Fibroblast of mammary gland (primary cell): ENCODE data around the gene PSORS1C1.

Experiments used
- DNase-seq: peaks from one replicate; pipeline ENCODE4 v3.0.0-alpha.2; 2010; ENCODE audit warnings: low read depth
- H3K4me3 ChIP-seq: 2 replicates; pipeline ENCODE4 v1.5.1; 2011; ENCODE audit warnings: low read depth, mild to moderate bottlenecking, low read length, moderate library complexity; ENCODE audit not compliant: control insufficient read depth
- CTCF ChIP-seq: conservative IDR thresholded peaks from 2 replicates; pipeline ENCODE4 v1.5.1; 2011; ENCODE audit warnings: low read depth, low read length, inconsistent platforms; ENCODE audit not compliant: control insufficient read depth, insufficient read depth

Gene PSORS1C1

GRCh38 chr6:31087494-31088089 is 27.0 kb upstream of the PSORS1C1 start:
- peak; percentile 70 for TF ChIP-seq CTCF
- DNase-seq = peak; percentile 88
- H3K4me3 ChIP-seq = no peak overlapping the region

- no peak for DNase-seq
- no peak overlapping the region for H3K4me3 ChIP-seq
- no peak for TF ChIP-seq CTCF
Observed at GRCh38 chr6:31090275-31090972, 24.2 kb upstream of the PSORS1C1 start.

GRCh38 chr6:31090973-31091364 is 23.6 kb upstream of the PSORS1C1 start:
- H3K4me3 ChIP-seq = no peak overlapping the region
- no peak for DNase-seq
- no peak for TF ChIP-seq CTCF

- no peak for DNase-seq
- TF ChIP-seq CTCF = no peak
- no peak overlapping the region for H3K4me3 ChIP-seq
Observed at GRCh38 chr6:31091680-31092079, 22.9 kb upstream of the PSORS1C1 start.

- no peak for TF ChIP-seq CTCF
- DNase-seq = no peak
- H3K4me3 ChIP-seq = no peak overlapping the region
Observed at GRCh38 chr6:31092238-31092637, 22.4 kb upstream of the PSORS1C1 start.

GRCh38 chr6:31092769-31093505 is 21.7 kb upstream of the PSORS1C1 start:
- no peak overlapping the region for H3K4me3 ChIP-seq
- no peak for TF ChIP-seq CTCF
- no peak for DNase-seq
